ENCODE data around the gene PRMT5.
"Not testable (repeated sequence)": the region's sequence is repeated elsewhere in the genome, so short reads cannot be mapped to it uniquely, and the experiment has no call there.

PRMT5 gene

GRCh38 chr14:22918804-22919600, 10.2 kb downstream of the PRMT5 start, which contains the start of gene RBM23:
Gene RBM23, minus strand, starts transcription at chr14:22919149.
- Mint-ChIP-seq H3K9me3 (no peaks in the 10 kb centered on the region), H3K27ac (peak within 1 kb of the TSS; percentile 100), H3K36me3 (peaks cover 41% of the 10 kb centered on the region), H3K4me3 (peak within 1 kb of the TSS; percentile 89), H3K27me3 (no peaks in the 10 kb centered on the region), H3K4me1 (peaks cover 41% of the 10 kb centered on the region)
- ATAC-seq: peak; percentile 98

- H3K9me3 Mint-ChIP-seq: no peaks in the 10 kb centered on the region
- H3K4me3 Mint-ChIP-seq: no peak overlapping the region
- H3K27me3 Mint-ChIP-seq: no peaks in the 10 kb centered on the region
- H3K36me3 Mint-ChIP-seq: peaks cover 24% of the 10 kb centered on the region
- no peak overlapping the region for H3K27ac Mint-ChIP-seq
- peaks cover 48% of the 10 kb centered on the region for H3K4me1 Mint-ChIP-seq
- ATAC-seq: no peak
These were observed 13.2 kb downstream of the PRMT5 start for GRCh38 chr14:22915886-22916521.

GRCh38 chr14:22914836-22915235, 14.3 kb downstream of the PRMT5 start:
- ATAC-seq, H3K4me3 Mint-ChIP-seq, H3K27me3 Mint-ChIP-seq, H3K9me3 Mint-ChIP-seq, H3K27ac Mint-ChIP-seq: not testable (repeated sequence)
- peaks cover 19% of the 10 kb centered on the region for H3K36me3 Mint-ChIP-seq
- H3K4me1 Mint-ChIP-seq: peaks cover 47% of the 10 kb centered on the region

GRCh38 chr14:22910916-22911315, 18.3 kb downstream of the PRMT5 start:
- Mint-ChIP-seq H3K27ac (no peak overlapping the region), H3K36me3 (peaks cover 36% of the 10 kb centered on the region), H3K27me3 (no peaks in the 10 kb centered on the region), H3K9me3 (no peaks in the 10 kb centered on the region), H3K4me1 (peaks cover 24% of the 10 kb centered on the region), H3K4me3 (no peak overlapping the region)
- ATAC-seq: no peak

- no peak for ATAC-seq
- Mint-ChIP-seq H3K4me1 (peaks cover 18% of the 10 kb centered on the region), H3K36me3 (peaks cover 56% of the 10 kb centered on the region), H3K27me3 (no peaks in the 10 kb centered on the region), H3K27ac (no peak overlapping the region), H3K9me3 (no peaks in the 10 kb centered on the region), H3K4me3 (no peak overlapping the region)
These were observed 20.6 kb downstream of the PRMT5 start for GRCh38 chr14:22908601-22909000.

GRCh38 chr14:22907429-22907828, 21.7 kb downstream of the PRMT5 start:
- H3K27me3 Mint-ChIP-seq: no peaks in the 10 kb centered on the region
- peaks cover 54% of the 10 kb centered on the region for H3K36me3 Mint-ChIP-seq

GRCh38 chr14:22906073-22906472, 23.1 kb downstream of the PRMT5 start:
- H3K9me3 Mint-ChIP-seq: no peaks in the 10 kb centered on the region
- no peak overlapping the region for H3K4me3 Mint-ChIP-seq
- no peaks in the 10 kb centered on the region for H3K27me3 Mint-ChIP-seq
- ATAC-seq: no peak
- no peak overlapping the region for H3K27ac Mint-ChIP-seq
- no peaks in the 10 kb centered on the region for H3K4me1 Mint-ChIP-seq
- peaks cover 62% of the 10 kb centered on the region for H3K36me3 Mint-ChIP-seq

More at GRCh38 chr14:22907429-22907828, 21.7 kb downstream of the PRMT5 start:
- ATAC-seq: no peak
- no peak overlapping the region for H3K27ac Mint-ChIP-seq
- H3K9me3 Mint-ChIP-seq: no peaks in the 10 kb centered on the region
- H3K4me1 Mint-ChIP-seq: peaks cover 12% of the 10 kb centered on the region
- H3K4me3 Mint-ChIP-seq: no peak overlapping the region

- H3K27me3 Mint-ChIP-seq: no peaks in the 10 kb centered on the region
- peaks cover 66% of the 10 kb centered on the region for H3K36me3 Mint-ChIP-seq
- no peak for ATAC-seq
- no peak overlapping the region for H3K27ac Mint-ChIP-seq
- H3K9me3 Mint-ChIP-seq: no peaks in the 10 kb centered on the region
- H3K4me1 Mint-ChIP-seq: peaks cover under 1% of the 10 kb centered on the region
- no peak overlapping the region for H3K4me3 Mint-ChIP-seq
These were observed 23.5 kb downstream of the PRMT5 start for GRCh38 chr14:22905627-22906026.

- no peaks in the 10 kb centered on the region for H3K9me3 Mint-ChIP-seq
- H3K27me3 Mint-ChIP-seq: no peaks in the 10 kb centered on the region
- H3K4me1 Mint-ChIP-seq: peaks cover 7% of the 10 kb centered on the region
- peaks cover 65% of the 10 kb centered on the region for H3K36me3 Mint-ChIP-seq
- H3K4me3 Mint-ChIP-seq: no peak overlapping the region
- no peak overlapping the region for H3K27ac Mint-ChIP-seq
- no peak for ATAC-seq
These were observed 25.5 kb downstream of the PRMT5 start for GRCh38 chr14:22903742-22904087.

- ATAC-seq: no peak
- Mint-ChIP-seq H3K9me3 (no peaks in the 10 kb centered on the region), H3K36me3 (peaks cover 65% of the 10 kb centered on the region), H3K27me3 (no peaks in the 10 kb centered on the region), H3K27ac (no peak overlapping the region), H3K4me3 (no peak overlapping the region), H3K4me1 (peaks cover 7% of the 10 kb centered on the region)
These were observed 27.4 kb downstream of the PRMT5 start for GRCh38 chr14:22901799-22902198.

GRCh38 chr14:22900081-22900799, 28.9 kb downstream of the PRMT5 start:
- Mint-ChIP-seq H3K4me1 (peaks cover 7% of the 10 kb centered on the region), H3K36me3 (peaks cover 50% of the 10 kb centered on the region), H3K27me3 (no peaks in the 10 kb centered on the region), H3K4me3 (no peak overlapping the region), H3K27ac (peak overlapping the region; percentile 42), H3K9me3 (no peaks in the 10 kb centered on the region)
- peak; percentile 73 for ATAC-seq

- peaks cover 36% of the 10 kb centered on the region for H3K36me3 Mint-ChIP-seq
- H3K9me3 Mint-ChIP-seq: no peaks in the 10 kb centered on the region
- H3K4me3 Mint-ChIP-seq: no peak overlapping the region
- no peak for ATAC-seq
- H3K4me1 Mint-ChIP-seq: peaks cover 7% of the 10 kb centered on the region
- H3K27ac Mint-ChIP-seq: no peak overlapping the region
- H3K27me3 Mint-ChIP-seq: no peaks in the 10 kb centered on the region
These were observed 30.7 kb downstream of the PRMT5 start for GRCh38 chr14:22898302-22899090.

- H3K27me3 Mint-ChIP-seq: no peaks in the 10 kb centered on the region
- no peak overlapping the region for H3K4me3 Mint-ChIP-seq
- H3K9me3 Mint-ChIP-seq: no peaks in the 10 kb centered on the region
- H3K36me3 Mint-ChIP-seq: peaks cover 40% of the 10 kb centered on the region
- ATAC-seq: no peak
- peak overlapping the region; percentile 50 for H3K27ac Mint-ChIP-seq
- H3K4me1 Mint-ChIP-seq: peaks cover 7% of the 10 kb centered on the region
These were observed 31.8 kb downstream of the PRMT5 start for GRCh38 chr14:22897357-22897756.

GRCh38 chr14:22896760-22897159, 32.4 kb downstream of the PRMT5 start:
- peak overlapping the region; percentile 50 for H3K27ac Mint-ChIP-seq
- peaks cover 34% of the 10 kb centered on the region for H3K36me3 Mint-ChIP-seq
- no peaks in the 10 kb centered on the region for H3K27me3 Mint-ChIP-seq
- H3K4me3 Mint-ChIP-seq: no peak overlapping the region
- no peak for ATAC-seq
- peaks cover 7% of the 10 kb centered on the region for H3K4me1 Mint-ChIP-seq
- H3K9me3 Mint-ChIP-seq: no peaks in the 10 kb centered on the region

- Mint-ChIP-seq H3K4me1 (peaks cover 7% of the 10 kb centered on the region), H3K4me3 (no peak overlapping the region), H3K36me3 (peaks cover 30% of the 10 kb centered on the region), H3K9me3 (no peaks in the 10 kb centered on the region), H3K27ac (peak overlapping the region; percentile 50), H3K27me3 (no peaks in the 10 kb centered on the region)
- ATAC-seq: no peak
These were observed 32.8 kb downstream of the PRMT5 start for GRCh38 chr14:22896356-22896755.
